ENCODE measurements around the gene ZNF473. TPM values are rescaled to one million over a fixed set of nuclear protein-coding genes. Genes with fewer than 3 reads are reported as not detected.
"Not testable (repeated sequence)": the region's sequence is repeated elsewhere in the genome, so short reads cannot be mapped to it uniquely, and the experiment has no call there.

The ZNF473 gene
- polyA plus RNA-seq, 3 donors from 2014 or later, result 2.9 to 7.7 (median 5.2) TPM

GRCh38 chr19:50044922-50045321, 19.1 kb downstream of the ZNF473 start:
- H3K4me3 Mint-ChIP-seq, result no peak overlapping the region
- DNase-seq, result no peak
- H3K9me3 Mint-ChIP-seq, result peaks cover 9 to 25% (median 21%) of the 10 kb centered on the region in 6 donors
- no peak overlapping the region for H3K27ac Mint-ChIP-seq
- peaks cover 0 to 2% of the 10 kb centered on the region in 2 donors for H3K4me1 Mint-ChIP-seq
- H3K36me3 Mint-ChIP-seq, result peaks cover 52 to 74% (median 59%) of the 10 kb centered on the region in 3 donors
- H3K27me3 Mint-ChIP-seq (ENCODE audit: low read depth in 3 of 3), result peaks cover 0 to 2% (median 0%) of the 10 kb centered on the region in 3 donors

- peaks cover 2 to 6% (median 5%) of the 10 kb centered on the region in 3 donors for H3K27me3 Mint-ChIP-seq (ENCODE audit: low read depth in 3 of 3)
- peaks cover 14 to 18% of the 10 kb centered on the region in 2 donors for H3K4me1 Mint-ChIP-seq
- no peak overlapping the region for H3K4me3 Mint-ChIP-seq
- H3K36me3 Mint-ChIP-seq, result peaks cover 42 to 55% (median 51%) of the 10 kb centered on the region in 3 donors
- H3K9me3 Mint-ChIP-seq, result peaks cover 11 to 25% (median 21%) of the 10 kb centered on the region in 6 donors
- DNase-seq, result peak; percentile 17 to 32 (median 29)
- H3K27ac Mint-ChIP-seq, result no peak overlapping the region
Observed at GRCh38 chr19:50046649-50047503, 21.1 kb downstream of the ZNF473 start.

- Mint-ChIP-seq H3K36me3 (peaks cover 34 to 47% (median 44%) of the 10 kb centered on the region in 3 donors), H3K27ac (no peak overlapping the region)
Observed at GRCh38 chr19:50047671-50048070, 21.9 kb downstream of the ZNF473 start.

GRCh38 chr19:50050406-50051227, 24.8 kb downstream of the ZNF473 start:
- Mint-ChIP-seq H3K4me3 (peak overlapping the region; percentile 85 to 92 (median 88)), H3K36me3 (peaks cover 8 to 20% (median 17%) of the 10 kb centered on the region in 3 donors), H3K27ac (peak overlapping the region; percentile 83 to 97 (median 86)), H3K9me3 (peaks cover 2 to 4% (median 3%) of the 10 kb centered on the region in 6 donors), H3K4me1 (peaks cover 14 to 18% of the 10 kb centered on the region in 2 donors), H3K27me3 (ENCODE audit: low read depth in 3 of 3) (peaks cover 4 to 6% (median 5%) of the 10 kb centered on the region in 3 donors)
- peak; percentile 77 to 78 (median 78) for DNase-seq

More at GRCh38 chr19:50047671-50048070, 21.9 kb downstream of the ZNF473 start:
- H3K27me3 Mint-ChIP-seq (ENCODE audit: low read depth in 3 of 3), result peaks cover 4 to 6% (median 5%) of the 10 kb centered on the region in 3 donors
- DNase-seq, result no peak
- H3K9me3 Mint-ChIP-seq, result peaks cover 11 to 25% (median 21%) of the 10 kb centered on the region in 6 donors
- no peak overlapping the region for H3K4me3 Mint-ChIP-seq
- peaks cover 14 to 18% of the 10 kb centered on the region in 2 donors for H3K4me1 Mint-ChIP-seq

GRCh38 chr19:50051228-50051895, 25.6 kb downstream of the ZNF473 start:
- H3K4me1 Mint-ChIP-seq, result peaks cover 14 to 18% of the 10 kb centered on the region in 2 donors
- not testable (repeated sequence) for H3K9me3 Mint-ChIP-seq
- peak overlapping the region; percentile 83 to 97 (median 86) for H3K27ac Mint-ChIP-seq

GRCh38 chr19:50051964-50052363, 26.2 kb downstream of the ZNF473 start:
- DNase-seq, result no peak
- peak overlapping the region in 1 of 6 donors; percentile 3 for H3K27ac Mint-ChIP-seq
- peak overlapping the region in 3 of 5 donors; percentile 33 to 41 (median 38) for H3K4me3 Mint-ChIP-seq
- H3K9me3 Mint-ChIP-seq, result peaks cover 0 to 3% (median 0%) of the 10 kb centered on the region in 6 donors
- peaks cover 2 to 6% (median 5%) of the 10 kb centered on the region in 3 donors for H3K27me3 Mint-ChIP-seq (ENCODE audit: low read depth in 3 of 3)
- H3K4me1 Mint-ChIP-seq, result peaks cover 14 to 18% of the 10 kb centered on the region in 2 donors
- H3K36me3 Mint-ChIP-seq, result peaks cover 5 to 8% (median 5%) of the 10 kb centered on the region in 3 donors

More at GRCh38 chr19:50051228-50051895, 25.6 kb downstream of the ZNF473 start:
- H3K27me3 Mint-ChIP-seq (ENCODE audit: low read depth in 3 of 3); DNase-seq: not testable (repeated sequence)
- Mint-ChIP-seq H3K4me3 (peak overlapping the region; percentile 85 to 92 (median 88)), H3K36me3 (peaks cover 5 to 14% (median 9%) of the 10 kb centered on the region in 3 donors)

GRCh38 chr19:50053119-50053518, 27.3 kb downstream of the ZNF473 start:
- Mint-ChIP-seq H3K9me3 (peaks cover 0 to 4% (median 2%) of the 10 kb centered on the region in 6 donors), H3K4me1 (peaks cover 14 to 18% of the 10 kb centered on the region in 2 donors), H3K27me3 (ENCODE audit: low read depth in 3 of 3) (peaks cover 2 to 6% (median 5%) of the 10 kb centered on the region in 3 donors), H3K4me3 (no peak overlapping the region), H3K36me3 (no peaks in the 10 kb centered on the region), H3K27ac (peak overlapping the region in 2 of 6 donors; percentile 72 to 73)
- no peak for DNase-seq

- Mint-ChIP-seq H3K36me3 (peaks cover 0 to 8% (median 3%) of the 10 kb centered on the region in 3 donors), H3K9me3 (peaks cover 4 to 24% (median 21%) of the 10 kb centered on the region in 6 donors), H3K27me3 (ENCODE audit: low read depth in 3 of 3) (peaks cover 2 to 9% (median 2%) of the 10 kb centered on the region in 3 donors), H3K4me1 (no peaks in the 10 kb centered on the region), H3K27ac (no peak overlapping the region), H3K4me3 (no peak overlapping the region)
- no peak for DNase-seq
Observed at GRCh38 chr19:50058425-50058824, 32.6 kb downstream of the ZNF473 start.

GRCh38 chr19:50059045-50059444, 33.2 kb downstream of the ZNF473 start:
- peaks cover 2 to 9% (median 2%) of the 10 kb centered on the region in 3 donors for H3K27me3 Mint-ChIP-seq (ENCODE audit: low read depth in 3 of 3)
- no peaks in the 10 kb centered on the region for H3K4me1 Mint-ChIP-seq
- H3K27ac Mint-ChIP-seq, result no peak overlapping the region

GRCh38 chr19:50060107-50060506, 34.3 kb downstream of the ZNF473 start:
- peaks cover 0 to 8% (median 3%) of the 10 kb centered on the region in 3 donors for H3K36me3 Mint-ChIP-seq
- H3K9me3 Mint-ChIP-seq, result peaks cover 4 to 24% (median 21%) of the 10 kb centered on the region in 6 donors
- H3K4me1 Mint-ChIP-seq, result no peaks in the 10 kb centered on the region
- peaks cover 2 to 9% (median 2%) of the 10 kb centered on the region in 3 donors for H3K27me3 Mint-ChIP-seq (ENCODE audit: low read depth in 3 of 3)
- H3K4me3 Mint-ChIP-seq, result no peak overlapping the region
- DNase-seq, result no peak
- H3K27ac Mint-ChIP-seq, result no peak overlapping the region

More at GRCh38 chr19:50059045-50059444, 33.2 kb downstream of the ZNF473 start:
- Mint-ChIP-seq H3K36me3 (peaks cover 0 to 8% (median 3%) of the 10 kb centered on the region in 3 donors), H3K9me3 (peaks cover 4 to 24% (median 21%) of the 10 kb centered on the region in 6 donors), H3K4me3 (no peak overlapping the region)
- DNase-seq, result no peak

- Mint-ChIP-seq H3K27ac (no peak overlapping the region), H3K4me1 (no peaks in the 10 kb centered on the region), H3K36me3 (peaks cover 0 to 8% (median 3%) of the 10 kb centered on the region in 3 donors), H3K9me3 (peaks cover 4 to 24% (median 21%) of the 10 kb centered on the region in 6 donors), H3K4me3 (no peak overlapping the region), H3K27me3 (ENCODE audit: low read depth in 3 of 3) (peaks cover 2 to 10% (median 2%) of the 10 kb centered on the region in 3 donors)
- DNase-seq, result no peak
Observed at GRCh38 chr19:50061650-50062049, 35.8 kb downstream of the ZNF473 start.

- Mint-ChIP-seq H3K9me3 (no peaks in the 10 kb centered on the region), H3K27me3 (ENCODE audit: low read depth in 3 of 3) (peaks cover 0 to 7% (median 3%) of the 10 kb centered on the region in 3 donors), H3K36me3 (no peaks in the 10 kb centered on the region), H3K27ac (no peak overlapping the region), H3K4me1 (no peaks in the 10 kb centered on the region), H3K4me3 (no peak overlapping the region)
- DNase-seq, result no peak
Observed at GRCh38 chr19:50065938-50066337, 40.1 kb downstream of the ZNF473 start.

- DNase-seq, result no peak
- H3K27ac Mint-ChIP-seq, result peak overlapping the region in 1 of 6 donors; percentile 13
- H3K9me3 Mint-ChIP-seq, result no peaks in the 10 kb centered on the region
- H3K4me3 Mint-ChIP-seq, result no peak overlapping the region
- no peaks in the 10 kb centered on the region for H3K4me1 Mint-ChIP-seq
- no peaks in the 10 kb centered on the region for H3K36me3 Mint-ChIP-seq
- peaks cover 0 to 5% (median 2%) of the 10 kb centered on the region in 3 donors for H3K27me3 Mint-ChIP-seq (ENCODE audit: low read depth in 3 of 3)
Observed at GRCh38 chr19:50067575-50067974, 41.8 kb downstream of the ZNF473 start.

Measured in immature natural killer cell (primary cell).